HUES6 (cell line): Measurements from ENCODE around the gene CPOX.

Experiments used
- H3K27ac ChIP-seq: 2 replicates; pipeline ENCODE4 v1.7.0; 2013; ENCODE audit warnings: low read depth, mild to moderate bottlenecking, low read length, inconsistent platforms
- H3K27me3 ChIP-seq: 2 replicates; pipeline ENCODE4 v1.6.1; 2013; ENCODE audit warnings: low read length; ENCODE audit not compliant: control insufficient read depth, insufficient read depth
- H3K36me3 ChIP-seq: 2 replicates; pipeline ENCODE4 v1.6.1; 2013; ENCODE audit warnings: low read length; ENCODE audit not compliant: control insufficient read depth, insufficient read depth
- H3K4me1 ChIP-seq: 2 replicates; pipeline ENCODE4 v1.6.1; 2013; ENCODE audit warnings: low read length; ENCODE audit not compliant: control insufficient read depth, insufficient read depth
- H3K4me3 ChIP-seq: 2 replicates; pipeline ENCODE4 v1.5.1; 2013; ENCODE audit warnings: low read depth, low read length
- H3K9ac ChIP-seq: one replicate; pipeline ENCODE4 v1.6.1; 2013; ENCODE audit warnings: mild to moderate bottlenecking, low read length
- H3K9me3 ChIP-seq: 2 replicates; pipeline ENCODE4 v1.6.1; 2013; ENCODE audit warnings: low read depth, low read length; ENCODE audit not compliant: control insufficient read depth, insufficient read depth

The CPOX gene

DNA sequence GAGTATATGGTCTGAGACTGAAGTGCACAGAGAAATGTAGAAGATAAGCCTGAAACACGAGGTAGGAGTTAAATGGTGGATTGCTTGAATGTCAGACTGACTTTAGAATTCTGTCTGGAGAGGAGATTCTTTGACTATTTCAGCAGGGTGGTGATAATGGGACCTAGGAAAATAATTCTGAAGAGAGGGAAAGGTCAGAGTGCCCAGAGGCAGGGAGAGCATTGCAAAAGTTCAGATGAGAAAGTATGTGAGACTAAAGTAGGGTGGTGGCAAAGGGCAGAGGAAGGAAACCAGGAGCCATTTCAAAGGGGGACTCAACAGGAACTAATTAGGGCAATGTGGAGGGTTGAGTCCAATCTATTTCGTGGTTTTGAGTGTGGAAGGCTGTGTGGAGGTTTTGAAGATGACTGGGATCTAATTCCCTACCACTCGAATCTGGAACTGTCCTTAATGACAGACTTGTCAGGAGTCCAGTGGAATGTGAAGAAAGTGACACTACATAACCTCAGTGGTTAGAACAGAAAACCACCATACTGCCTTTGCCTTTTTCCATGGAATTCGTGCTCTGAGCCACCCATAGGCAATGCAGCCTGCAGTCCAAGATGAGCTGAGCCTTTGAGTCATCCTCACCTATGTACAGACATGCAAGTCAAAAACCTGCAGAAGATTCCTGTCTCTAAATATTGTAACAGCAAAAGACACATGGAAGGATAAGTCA, 16.1 kb downstream of the CPOX start:
- H3K9ac ChIP-seq, result no peak overlapping the region
- peaks cover 53% of the 10 kb centered on the region for H3K36me3 ChIP-seq
- no peak overlapping the region for H3K4me3 ChIP-seq
- no peaks in the 10 kb centered on the region for H3K9me3 ChIP-seq
- H3K27ac ChIP-seq, result no peak overlapping the region
- H3K27me3 ChIP-seq, result no peaks in the 10 kb centered on the region
- H3K4me1 ChIP-seq, result 0 out of 2 replicates have a peak, but pooled peaks cover 4% of the 10 kb centered on the region

DNA sequence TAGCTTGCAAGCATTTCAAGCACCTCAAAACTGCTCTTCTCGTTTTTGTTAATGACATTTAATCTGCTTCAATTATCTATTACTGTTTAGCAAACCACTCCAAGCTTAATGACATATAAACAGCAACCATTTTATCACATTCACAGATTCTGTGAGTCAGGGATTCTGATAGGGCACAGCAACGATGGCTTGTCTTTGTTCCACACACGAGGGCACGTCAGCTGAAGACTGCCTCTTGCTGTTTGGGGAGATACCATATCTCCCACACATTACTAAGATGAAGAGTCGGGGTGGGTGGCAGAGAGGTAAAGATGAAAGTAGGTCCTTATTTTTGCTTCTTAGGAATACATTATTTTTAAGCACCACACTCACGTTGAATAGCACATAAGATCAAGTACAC, 19.3 kb downstream of the CPOX start:
- Histone ChIP-seq H3K9me3 (no peaks in the 10 kb centered on the region), H3K4me1 (0 out of 2 replicates have a peak, but pooled peaks cover 4% of the 10 kb centered on the region), H3K27me3 (no peaks in the 10 kb centered on the region), H3K36me3 (peaks cover 26% of the 10 kb centered on the region), H3K27ac (no peak overlapping the region), H3K4me3 (no peak overlapping the region), H3K9ac (no peak overlapping the region)

DNA sequence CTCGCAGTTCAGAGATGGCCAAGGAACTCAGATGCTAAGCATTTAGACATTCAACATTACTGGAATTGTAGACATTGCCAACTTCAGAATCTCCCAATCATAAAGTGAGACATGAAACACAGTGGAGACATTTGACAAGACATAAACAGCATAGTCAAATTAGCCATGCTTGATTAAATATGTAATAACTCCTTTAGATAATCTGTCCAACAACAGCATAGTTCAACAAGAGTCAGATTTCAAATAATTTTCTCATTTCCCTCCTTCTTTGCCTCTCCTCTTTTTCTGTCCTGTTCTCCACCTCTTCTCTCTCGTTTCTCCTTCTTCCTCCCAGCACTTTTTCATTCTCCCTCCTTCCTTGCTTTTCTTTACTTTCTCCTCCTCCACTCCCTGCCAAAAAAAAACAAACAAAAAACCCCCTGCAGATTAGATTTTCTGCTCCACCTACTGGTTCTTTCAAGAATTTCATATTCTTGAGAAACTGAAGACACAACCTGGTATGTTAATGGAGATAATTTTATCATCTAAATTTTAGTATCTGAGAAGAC, 20.2 kb downstream of the CPOX start:
- Histone ChIP-seq H3K27me3 (no peaks in the 10 kb centered on the region), H3K4me1 (0 out of 2 replicates have a peak, but pooled peaks cover 4% of the 10 kb centered on the region), H3K9ac (no peak overlapping the region), H3K4me3 (no peak overlapping the region), H3K27ac (no peak overlapping the region), H3K36me3 (peaks cover 18% of the 10 kb centered on the region), H3K9me3 (no peaks in the 10 kb centered on the region)

DNA sequence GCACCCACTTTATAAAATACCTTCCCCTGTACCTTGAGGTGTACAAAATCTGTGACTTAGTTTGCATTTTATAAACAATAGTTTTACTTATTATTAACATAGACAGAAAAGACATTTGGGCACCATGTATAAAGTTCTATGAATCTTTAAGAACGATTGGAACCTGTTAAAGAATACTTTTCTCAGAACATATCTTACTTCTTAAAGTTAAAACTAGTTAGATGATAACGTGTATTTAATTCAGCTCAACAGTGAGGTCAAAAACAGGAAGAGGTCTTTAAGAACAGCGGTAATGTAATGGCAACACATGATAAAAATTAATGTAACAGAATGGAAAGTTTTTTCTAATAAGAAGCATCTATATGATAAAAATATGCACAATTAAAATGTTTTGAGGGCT, 25.0 kb downstream of the CPOX start:
- H3K9ac ChIP-seq, result no peak overlapping the region
- H3K36me3 ChIP-seq, result no peaks in the 10 kb centered on the region
- H3K27me3 ChIP-seq, result no peaks in the 10 kb centered on the region
- H3K4me3 ChIP-seq, result no peak overlapping the region
- no peaks in the 10 kb centered on the region for H3K9me3 ChIP-seq
- no peak overlapping the region for H3K27ac ChIP-seq
- H3K4me1 ChIP-seq, result 0 out of 2 replicates have a peak, but pooled peaks cover 4% of the 10 kb centered on the region

DNA sequence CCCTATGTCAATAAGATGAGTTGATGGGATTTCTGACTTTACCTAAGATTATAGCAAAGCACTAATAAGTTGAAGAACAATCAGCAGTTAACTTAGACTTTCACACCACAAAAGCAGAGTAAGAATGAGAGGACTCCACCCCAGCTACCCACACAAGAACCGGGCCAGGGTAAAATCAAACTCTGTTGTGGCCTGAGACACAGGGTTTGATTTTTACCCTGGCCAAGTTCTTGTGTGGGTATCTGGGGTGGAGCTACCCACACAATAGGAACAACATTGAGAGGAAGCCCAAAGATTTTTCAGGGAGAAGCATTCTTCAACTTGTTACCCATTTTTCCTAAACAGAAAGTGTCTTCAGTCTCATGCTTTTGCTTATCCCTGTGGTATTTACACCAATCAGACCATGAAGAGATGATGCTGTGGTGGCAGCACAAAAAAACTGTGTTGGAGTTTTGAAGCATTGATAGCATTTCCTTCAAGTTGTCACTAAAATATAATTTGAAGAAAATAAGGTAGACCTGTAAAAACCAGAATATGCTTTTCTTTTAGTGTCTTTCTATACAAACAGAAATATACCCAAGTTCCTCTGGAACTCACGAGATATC, 25.6 kb downstream of the CPOX start:
- Histone ChIP-seq H3K4me1 (no peaks in the 10 kb centered on the region), H3K27me3 (no peaks in the 10 kb centered on the region), H3K9ac (no peak overlapping the region), H3K4me3 (no peak overlapping the region), H3K27ac (no peak overlapping the region), H3K36me3 (no peaks in the 10 kb centered on the region), H3K9me3 (no peaks in the 10 kb centered on the region)

DNA sequence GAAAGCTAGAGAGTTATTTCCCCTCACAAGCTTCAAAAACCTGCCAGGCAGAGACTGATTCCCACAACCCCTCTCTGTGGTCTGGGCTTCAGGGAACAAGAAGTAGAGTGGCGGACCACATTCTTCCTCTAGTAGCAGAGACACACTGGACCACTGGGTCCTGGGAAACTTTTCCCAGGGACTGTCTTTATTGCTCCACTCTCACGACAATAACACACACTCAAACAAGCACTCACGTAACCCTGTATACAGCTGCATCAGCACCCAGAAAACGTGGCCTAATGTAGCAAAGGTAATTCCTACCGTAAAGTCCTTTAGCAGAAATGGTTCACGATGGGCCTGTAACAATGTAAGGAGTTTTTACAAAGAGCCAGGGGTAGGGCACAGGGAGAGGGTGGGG, 27.6 kb downstream of the CPOX start:
- H3K9me3 ChIP-seq, result no peaks in the 10 kb centered on the region
- no peak overlapping the region for H3K4me3 ChIP-seq
- H3K27ac ChIP-seq, result no peak overlapping the region
- no peaks in the 10 kb centered on the region for H3K27me3 ChIP-seq
- no peak overlapping the region for H3K9ac ChIP-seq
- no peaks in the 10 kb centered on the region for H3K4me1 ChIP-seq
- H3K36me3 ChIP-seq, result no peaks in the 10 kb centered on the region

DNA sequence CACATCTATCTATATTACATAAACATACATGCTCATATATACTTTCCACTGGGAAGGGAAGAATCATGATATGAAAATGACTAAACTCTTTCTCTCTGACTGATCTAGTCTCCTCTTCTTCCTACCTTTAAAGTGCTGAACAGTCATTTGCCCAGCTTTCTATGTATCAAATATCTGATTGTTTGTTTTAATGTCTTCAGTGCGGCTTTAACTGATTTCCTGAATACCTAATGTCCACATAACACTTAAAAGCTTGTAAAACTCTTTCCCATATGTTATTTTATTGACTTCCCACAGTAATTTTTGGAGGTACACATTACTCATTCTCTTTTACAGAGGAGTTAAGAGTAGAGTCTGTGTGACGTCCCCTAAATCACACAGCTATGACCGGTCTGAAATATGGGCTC, 28.2 kb downstream of the CPOX start:
- no peaks in the 10 kb centered on the region for H3K36me3 ChIP-seq
- H3K4me1 ChIP-seq, result no peaks in the 10 kb centered on the region
- H3K27ac ChIP-seq, result no peak overlapping the region
- H3K27me3 ChIP-seq, result no peaks in the 10 kb centered on the region
- H3K9ac ChIP-seq, result no peak overlapping the region
- no peak overlapping the region for H3K4me3 ChIP-seq
- H3K9me3 ChIP-seq, result no peaks in the 10 kb centered on the region

DNA sequence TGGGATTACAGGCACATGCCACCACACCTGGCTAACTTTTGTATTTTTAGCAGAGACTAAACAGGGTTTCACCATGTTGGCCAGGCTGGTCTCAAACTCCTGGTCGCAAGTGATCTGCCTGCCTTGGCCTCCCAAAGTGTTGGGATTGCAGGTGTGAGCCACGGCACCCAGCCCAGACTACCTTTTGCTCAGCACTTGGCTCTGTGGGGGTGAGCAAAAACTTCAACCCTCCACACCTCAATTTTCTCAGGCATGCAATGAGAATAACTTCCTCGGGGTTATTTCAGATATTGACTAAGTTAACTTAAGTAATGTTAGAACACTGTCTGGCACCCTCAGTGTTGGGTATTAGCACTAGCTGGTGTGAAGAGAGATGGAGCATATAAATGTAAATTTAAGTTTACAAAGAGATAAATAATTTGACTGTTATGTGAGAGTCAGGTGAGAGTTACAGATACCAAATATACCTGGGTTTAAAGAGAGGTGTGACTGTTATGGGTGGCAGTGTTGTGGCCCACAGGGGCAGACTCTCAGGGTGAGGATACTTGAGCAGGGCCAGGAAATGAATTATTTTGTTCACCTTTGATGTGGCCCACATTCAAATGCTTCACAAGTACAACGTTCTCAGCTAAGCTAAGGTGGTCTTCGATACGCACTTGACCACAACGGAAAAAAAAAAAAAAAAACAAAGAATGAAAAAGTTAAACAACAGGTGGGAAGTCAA, 29.0 kb downstream of the CPOX start:
- no peak overlapping the region for H3K4me3 ChIP-seq
- H3K9me3 ChIP-seq, result no peaks in the 10 kb centered on the region
- H3K27me3 ChIP-seq, result no peaks in the 10 kb centered on the region
- H3K27ac ChIP-seq, result no peak overlapping the region
- no peak overlapping the region for H3K9ac ChIP-seq
- no peaks in the 10 kb centered on the region for H3K4me1 ChIP-seq
- no peaks in the 10 kb centered on the region for H3K36me3 ChIP-seq

DNA sequence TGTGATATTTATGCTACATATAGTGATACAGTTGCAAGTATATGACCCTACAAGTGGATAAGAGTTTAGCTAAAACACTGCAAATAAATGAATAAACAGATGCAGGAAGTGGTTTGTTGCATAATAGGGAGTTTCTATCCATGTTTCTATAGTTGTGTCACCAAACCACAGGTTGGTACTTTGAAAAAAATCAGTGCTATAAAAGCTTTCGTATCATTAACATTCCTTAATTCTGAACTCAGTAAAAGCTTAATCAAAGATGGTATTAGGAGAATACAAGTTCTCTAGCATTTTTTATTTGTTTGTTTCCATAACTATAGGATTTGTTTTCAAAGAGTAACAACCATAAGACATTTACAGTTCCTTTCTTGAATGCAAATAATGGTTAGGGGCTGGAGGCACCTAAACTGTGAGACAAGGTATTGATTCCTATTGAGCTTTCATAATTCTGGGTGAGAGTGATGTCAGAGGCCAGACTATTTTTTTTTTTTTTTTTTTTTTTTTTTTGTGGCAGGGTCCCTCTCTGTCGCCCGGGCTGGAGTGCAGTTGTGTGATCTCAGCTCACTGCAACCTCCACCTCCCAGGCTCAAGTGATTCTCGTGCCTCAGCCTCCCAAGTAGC, 29.6 kb downstream of the CPOX start:
- no peak overlapping the region for H3K4me3 ChIP-seq
- H3K4me1 ChIP-seq, result no peaks in the 10 kb centered on the region
- no peak overlapping the region for H3K27ac ChIP-seq
- H3K36me3 ChIP-seq, result no peaks in the 10 kb centered on the region
- no peaks in the 10 kb centered on the region for H3K27me3 ChIP-seq
- H3K9me3 ChIP-seq, result no peaks in the 10 kb centered on the region
- no peak overlapping the region for H3K9ac ChIP-seq

DNA sequence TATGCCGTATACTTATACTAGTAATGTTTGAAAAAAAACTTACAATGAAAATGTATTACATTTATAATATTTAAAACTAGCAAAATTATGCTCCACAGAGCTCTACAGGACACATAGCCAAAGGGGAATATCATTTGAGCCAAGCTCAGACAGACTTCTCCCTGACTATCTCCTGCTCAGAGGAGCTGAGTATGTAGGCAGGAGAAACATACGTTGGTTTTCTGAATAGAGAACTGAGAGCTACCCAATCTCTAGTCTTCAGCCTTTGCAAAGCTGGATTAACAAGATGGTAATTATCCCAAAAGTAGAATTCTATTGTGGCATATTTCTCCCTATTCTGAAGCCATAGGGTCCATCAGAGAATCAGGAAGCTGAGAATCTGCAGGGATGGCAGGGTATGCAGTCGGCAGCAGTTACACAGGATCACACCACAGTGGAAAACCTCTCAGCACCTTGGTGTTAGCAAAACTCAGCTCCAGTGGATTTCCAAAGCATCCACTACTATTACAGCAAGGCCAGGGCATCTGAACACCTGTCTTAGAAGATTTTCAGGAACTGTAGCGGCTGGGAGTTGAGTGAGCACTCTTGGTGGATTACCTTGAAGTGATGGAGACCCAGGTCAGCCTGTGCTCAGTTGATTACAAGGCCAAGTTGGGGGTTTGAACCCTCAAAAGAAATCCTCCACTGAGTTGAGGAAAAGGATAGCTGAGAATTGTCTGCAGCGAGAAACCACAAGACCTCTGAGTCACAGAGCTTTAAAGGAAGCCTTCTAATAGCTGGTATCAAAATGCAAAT, 31.5 kb downstream of the CPOX start:
- Histone ChIP-seq H3K27me3 (no peaks in the 10 kb centered on the region), H3K9me3 (no peaks in the 10 kb centered on the region), H3K36me3 (no peaks in the 10 kb centered on the region), H3K4me1 (no peaks in the 10 kb centered on the region), H3K9ac (no peak overlapping the region), H3K27ac (no peak overlapping the region), H3K4me3 (no peak overlapping the region)
